ENCODE measurements around the gene RDM1. TPM values are rescaled to one million over a fixed set of nuclear protein-coding genes. Genes with fewer than 3 reads are reported as not detected.
"Not testable (repeated sequence)": the region's sequence is repeated elsewhere in the genome, so short reads cannot be mapped to it uniquely, and the experiment has no call there.

RDM1 gene
- total RNA-seq, 2 experiments from 2014 or later: 18.6 to 21.6 TPM

GRCh38 chr17:35963663-35964062 lies 33.1 kb upstream of the RDM1 start:
- no peak for DNase-seq
- no peaks in the 10 kb centered on the region for H3K36me3 Mint-ChIP-seq (ENCODE audit: low read depth)
- CTCF ChIA-PET: interaction anchor here (1.0 to 1.2 kb wide), 2 partner anchors 12 to 185 kb away, joined by 4 to 5 read pairs; no protein-coding TSS in a partner anchor

GRCh38 chr17:35953720-35954119 lies 23.1 kb upstream of the RDM1 start:
- no peaks in the 10 kb centered on the region for H3K36me3 Mint-ChIP-seq (ENCODE audit: low read depth)
- H3K9me3 Mint-ChIP-seq: no peaks in the 10 kb centered on the region
- no peak overlapping the region for H3K27ac Mint-ChIP-seq
- intact Hi-C loops (cut with micrococcal nuclease): no loop called here
- H3K4me3 Mint-ChIP-seq: no peak overlapping the region
- CTCF ChIA-PET: no interaction called here
- no peak for DNase-seq
- H3K4me1 Mint-ChIP-seq (ENCODE audit: low read depth): no peaks in the 10 kb centered on the region
- H3K27me3 Mint-ChIP-seq (ENCODE audit: low read depth): peaks cover 7% of the 10 kb centered on the region

More at GRCh38 chr17:35963663-35964062, 33.1 kb upstream of the RDM1 start:
- H3K4me3 Mint-ChIP-seq: no peak overlapping the region
- peaks cover 2% of the 10 kb centered on the region for H3K27me3 Mint-ChIP-seq (ENCODE audit: low read depth)
- H3K9me3 Mint-ChIP-seq: no peaks in the 10 kb centered on the region
- no peaks in the 10 kb centered on the region for H3K4me1 Mint-ChIP-seq (ENCODE audit: low read depth)
- H3K27ac Mint-ChIP-seq: no peak overlapping the region
- intact Hi-C loops (cut with micrococcal nuclease): no loop called here

GRCh38 chr17:35949401-35949800 lies 18.8 kb upstream of the RDM1 start:
- DNase-seq: no peak
- Mint-ChIP-seq H3K36me3 (ENCODE audit: low read depth) (no peaks in the 10 kb centered on the region), H3K9me3 (no peaks in the 10 kb centered on the region), H3K27me3 (ENCODE audit: low read depth) (peaks cover 3% of the 10 kb centered on the region), H3K4me3 (no peak overlapping the region), H3K4me1 (ENCODE audit: low read depth) (no peaks in the 10 kb centered on the region), H3K27ac (no peak overlapping the region)
- CTCF ChIA-PET: interaction anchor here (0.6 to 1.0 kb wide), 3 partner anchors 123 to 1098 kb away, joined by 3 read pairs; no protein-coding TSS in a partner anchor
- intact Hi-C loops (cut with micrococcal nuclease): no loop called here

GRCh38 chr17:35948092-35948491 lies 17.5 kb upstream of the RDM1 start:
- H3K9me3 Mint-ChIP-seq: no peaks in the 10 kb centered on the region
- no peaks in the 10 kb centered on the region for H3K36me3 Mint-ChIP-seq (ENCODE audit: low read depth)
- H3K4me3 Mint-ChIP-seq: no peak overlapping the region
- DNase-seq: no peak
- no peaks in the 10 kb centered on the region for H3K4me1 Mint-ChIP-seq (ENCODE audit: low read depth)
- intact Hi-C loops (cut with micrococcal nuclease): no loop called here
- no peak overlapping the region for H3K27ac Mint-ChIP-seq
- CTCF ChIA-PET: interaction anchor here (0.7 to 1.9 kb wide), 9 partner anchors 18 to 535 kb away, joined by 3 to 9 read pairs (median 4); partner anchors contain the start of gene CCL18
- no peaks in the 10 kb centered on the region for H3K27me3 Mint-ChIP-seq (ENCODE audit: low read depth)

GRCh38 chr17:35947156-35947585 lies 16.6 kb upstream of the RDM1 start:
- no peaks in the 10 kb centered on the region for H3K36me3 Mint-ChIP-seq (ENCODE audit: low read depth)
- H3K4me3 Mint-ChIP-seq: no peak overlapping the region
- intact Hi-C loops (cut with micrococcal nuclease): no loop called here
- peak; percentile 72 for DNase-seq
- no peak overlapping the region for H3K27ac Mint-ChIP-seq
- CTCF ChIA-PET: interaction anchor here (0.6 to 1.9 kb wide), 8 partner anchors 8 to 536 kb away, joined by 3 to 9 read pairs (median 4); partner anchors contain the start of gene CCL18
- no peaks in the 10 kb centered on the region for H3K27me3 Mint-ChIP-seq (ENCODE audit: low read depth)
- no peaks in the 10 kb centered on the region for H3K4me1 Mint-ChIP-seq (ENCODE audit: low read depth)
- H3K9me3 Mint-ChIP-seq: no peaks in the 10 kb centered on the region

GRCh38 chr17:35944151-35944550 lies 13.6 kb upstream of the RDM1 start:
- intact Hi-C loops (cut with micrococcal nuclease): no loop called here
- DNase-seq: no peak
- Mint-ChIP-seq H3K4me3 (no peak overlapping the region), H3K27me3 (ENCODE audit: low read depth) (no peaks in the 10 kb centered on the region), H3K9me3 (no peaks in the 10 kb centered on the region), H3K4me1 (ENCODE audit: low read depth) (no peaks in the 10 kb centered on the region), H3K27ac (no peak overlapping the region), H3K36me3 (ENCODE audit: low read depth) (no peaks in the 10 kb centered on the region)
- CTCF ChIA-PET: interaction anchor here (0.6 to 1.3 kb wide), 2 partner anchors 26 to 30 kb away, joined by 3 to 8 read pairs; no protein-coding TSS in a partner anchor

GRCh38 chr17:35943537-35943936 lies 13.0 kb upstream of the RDM1 start, which contains the start of gene LYZL6:
Gene LYZL6 (minus strand): TSS chr17:35943713. CDS start chr17:35939356, 4,357 bp downstream.
- CTCF ChIA-PET: interaction anchor here (0.6 to 1.1 kb wide), 2 partner anchors 27 to 206 kb away, joined by 5 to 8 read pairs; no protein-coding TSS in a partner anchor
- intact Hi-C loops (cut with micrococcal nuclease): no loop called here
- no peak for DNase-seq
- no peaks in the 10 kb centered on the region for H3K36me3 Mint-ChIP-seq (ENCODE audit: low read depth)
- H3K27me3 Mint-ChIP-seq (ENCODE audit: low read depth): no peaks in the 10 kb centered on the region
- no peak within 1 kb of the TSS for H3K4me3 Mint-ChIP-seq
- no peaks in the 10 kb centered on the region for H3K9me3 Mint-ChIP-seq
- H3K4me1 Mint-ChIP-seq (ENCODE audit: low read depth): no peaks in the 10 kb centered on the region
- H3K27ac Mint-ChIP-seq: no peak within 1 kb of the TSS

- DNase-seq: no peak
- no peaks in the 10 kb centered on the region for H3K9me3 Mint-ChIP-seq
- intact Hi-C loops (cut with micrococcal nuclease): no loop called here
- no peaks in the 10 kb centered on the region for H3K27me3 Mint-ChIP-seq (ENCODE audit: low read depth)
- no peaks in the 10 kb centered on the region for H3K4me1 Mint-ChIP-seq (ENCODE audit: low read depth)
- H3K4me3 Mint-ChIP-seq: no peak overlapping the region
- CTCF ChIA-PET: interaction anchor here (1.1 kb wide), 1 partner anchor 206 kb away, joined by 5 read pairs; no protein-coding TSS in a partner anchor
- H3K36me3 Mint-ChIP-seq (ENCODE audit: low read depth): no peaks in the 10 kb centered on the region
- no peak overlapping the region for H3K27ac Mint-ChIP-seq
These were observed 12.1 kb upstream of the RDM1 start for GRCh38 chr17:35942588-35943186.

- H3K4me3 Mint-ChIP-seq: not testable (repeated sequence)
- intact Hi-C loops (cut with micrococcal nuclease): loop anchor here (10.0 kb wide), 1 partner anchor 64 kb away; no protein-coding TSS in a partner anchor
These were observed 7.9 kb upstream of the RDM1 start for GRCh38 chr17:35938492-35938891.

GRCh38 chr17:35936063-35936462 lies 5.5 kb upstream of the RDM1 start:
- CTCF ChIA-PET: no interaction called here
- Mint-ChIP-seq H3K9me3 (no peaks in the 10 kb centered on the region), H3K36me3 (ENCODE audit: low read depth) (no peaks in the 10 kb centered on the region), H3K4me1 (ENCODE audit: low read depth) (peaks cover 3% of the 10 kb centered on the region), H3K27ac (no peak overlapping the region), H3K4me3 (no peak overlapping the region), H3K27me3 (ENCODE audit: low read depth) (peaks cover 1% of the 10 kb centered on the region)
- no peak for DNase-seq
- intact Hi-C loops (cut with micrococcal nuclease): loop anchor here (10.0 kb wide), 1 partner anchor 61 kb away; no protein-coding TSS in a partner anchor

More at GRCh38 chr17:35938492-35938891, 7.9 kb upstream of the RDM1 start:
- DNase-seq; H3K9me3 Mint-ChIP-seq; H3K36me3 Mint-ChIP-seq (ENCODE audit: low read depth); H3K27ac Mint-ChIP-seq; H3K4me1 Mint-ChIP-seq (ENCODE audit: low read depth); H3K27me3 Mint-ChIP-seq (ENCODE audit: low read depth); CTCF ChIA-PET: not testable (repeated sequence)

- Mint-ChIP-seq H3K4me1 (ENCODE audit: low read depth) (peaks cover 13% of the 10 kb centered on the region), H3K36me3 (ENCODE audit: low read depth) (no peaks in the 10 kb centered on the region), H3K9me3 (no peaks in the 10 kb centered on the region), H3K4me3 (no peak overlapping the region), H3K27me3 (ENCODE audit: low read depth) (peaks cover 3% of the 10 kb centered on the region), H3K27ac (no peak overlapping the region)
- DNase-seq: no peak
- CTCF ChIA-PET: interaction anchor here (0.7 kb wide), 1 partner anchor 187 kb away, joined by 4 read pairs; no protein-coding TSS in a partner anchor
- intact Hi-C loops (cut with micrococcal nuclease): loop anchor here (5.0 to 10.0 kb wide), 2 partner anchors 60 to 87 kb away; no protein-coding TSS in a partner anchor
These were observed 4.2 kb upstream of the RDM1 start for GRCh38 chr17:35934760-35935159.

GRCh38 chr17:35932586-35932985 lies 2.0 kb upstream of the RDM1 start:
- CTCF ChIA-PET: no interaction called here
- Mint-ChIP-seq H3K36me3 (ENCODE audit: low read depth) (no peaks in the 10 kb centered on the region), H3K9me3 (no peaks in the 10 kb centered on the region), H3K27ac (no peak overlapping the region), H3K27me3 (ENCODE audit: low read depth) (peaks cover 5% of the 10 kb centered on the region), H3K4me3 (no peak overlapping the region), H3K4me1 (ENCODE audit: low read depth) (peaks cover 15% of the 10 kb centered on the region)
- intact Hi-C loops (cut with micrococcal nuclease): loop anchor here (5.0 to 10.0 kb wide), 2 partner anchors 58 to 85 kb away; no protein-coding TSS in a partner anchor
- no peak for DNase-seq

Data from activated naive CD4-positive, alpha-beta T cell treated with anti-CD3 and anti-CD28 coated beads for 36 hours (primary cell).